HepG2 (cell line): ENCODE data around the gene ERC1. TPM values are rescaled to one million over a fixed set of nuclear protein-coding genes. Genes with fewer than 3 reads are reported as not detected.
"Not testable (repeated sequence)": the region's sequence is repeated elsewhere in the genome, so short reads cannot be mapped to it uniquely, and the experiment has no call there.

Source experiments
- ATAC-seq: fragments of 200-7000 bp; cut with Tn5 transposase; 3 replicates; pipeline ENCODE4 v1.9.1; 2020; ENCODE audit warnings: mild to moderate bottlenecking, moderate library complexity
- BruUV-seq: library from RNA; stranded (reverse); fragments of 400-500 nt; replicated peaks from 2 replicates; lab custom pipeline; 2021; lab: Mats Ljungman, UMichigan
- CTCF ChIA-PET: fragments of 300-600 bp; formaldehyde crosslinking; extraction: SDS; loops from one replicate; lab custom pipeline; 2021; ENCODE audit warnings: low total read pairs, inconsistent platforms, low intra/inter-chr PET ratio; lab: Yijun Ruan, JAX
- POLR2A ChIA-PET: fragments of 350-600 bp; sonication (Branson Sonifier 250); formaldehyde crosslinking; loops from one replicate; lab custom pipeline; 2020; ENCODE audit warnings: antibody characterized with exemption, inconsistent platforms; lab: Yijun Ruan, JAX
- DNase-seq: peaks from one replicate; pipeline ENCODE4 v3.0.0-alpha.2; 2015; ENCODE audit warnings: low spot score
- FAIRE-seq: peaks from 3 replicates; lab custom pipeline; 2011; peaks lifted over from hg19 to GRCh38; lab: Jason Lieb, UNC
- H2AFZ ChIP-seq: one replicate; pipeline ENCODE4 v1.6.1; 2011; ENCODE audit warnings: low read length, inconsistent platforms
- H3K27ac ChIP-seq: fragments of 300-600 bp; 3 replicates; pipeline ENCODE4 v1.8.0; 2011; ENCODE audit warnings: mixed run types, mild to moderate bottlenecking, mixed read lengths, low read length, inconsistent platforms; ENCODE audit not compliant: insufficient read depth; ENCODE audit errors: extremely low read length
- H3K27me3 ChIP-seq, 2 experiments: fragments of 200-600 bp in 1 of 2; 2 replicates in 1 of 2; 3 replicates in 1 of 2; pipeline versions ENCODE4 v1.6.0 to v1.8.0; 2011; ENCODE audit warnings: low read length in 2 of 2, mild to moderate bottlenecking in 2 of 2, moderate library complexity in 2 of 2, inconsistent platforms in 1 of 2; ENCODE audit not compliant: insufficient read depth in 2 of 2, control insufficient read depth in 1 of 2
- H3K36me3 ChIP-seq, 2 experiments: fragments of 200-600 bp in 1 of 2; replicated peaks in 1 of 2; 2 replicates in 1 of 2; 3 replicates in 1 of 2; pipeline versions ENCODE4 v1.5.1 to v1.8.0; 2011; ENCODE audit warnings: low read length in 2 of 2, inconsistent platforms in 1 of 2; ENCODE audit not compliant: insufficient read depth in 2 of 2, control insufficient read depth in 1 of 2
- H3K4me1 ChIP-seq: 2 replicates; pipeline ENCODE4 v1.5.1; 2012; ENCODE audit warnings: low read length, inconsistent platforms; ENCODE audit not compliant: insufficient read depth
- H3K4me2 ChIP-seq: 2 replicates; pipeline ENCODE4 v1.6.0; 2011; ENCODE audit warnings: low read depth, low read length, inconsistent platforms
- H3K4me3 ChIP-seq, 3 experiments: fragments of 200-600 bp in 1 of 3; sonication (generic), shearing (Covaris generic) in 1 of 3; replicated peaks in 1 of 3; 2 replicates each; pipeline ENCODE4 v1.5.1; 2011 to 2016; ENCODE audit warnings: low read length in 3 of 3, inconsistent platforms in 2 of 3, low read depth in 2 of 3, mild to moderate bottlenecking in 2 of 3, control low read depth in 1 of 3, mixed read lengths in 1 of 3; ENCODE audit not compliant: insufficient read depth in 1 of 3
- H3K79me2 ChIP-seq: one replicate; pipeline ENCODE4 v1.6.1; 2011; ENCODE audit warnings: low read length, inconsistent platforms; ENCODE audit not compliant: insufficient read depth
- H3K9ac ChIP-seq: 2 replicates; pipeline ENCODE4 v1.6.0; 2011; ENCODE audit warnings: mild to moderate bottlenecking, low read depth, low read length, inconsistent platforms; ENCODE audit not compliant: insufficient read depth
- H3K9me3 ChIP-seq: 2 replicates; pipeline ENCODE4 v1.5.1; 2012; ENCODE audit warnings: mild to moderate bottlenecking, low read length
- H4K20me1 ChIP-seq: 2 replicates; pipeline ENCODE4 v1.6.0; 2011; ENCODE audit warnings: inconsistent platforms, mild to moderate bottlenecking, low read length, moderate library complexity; ENCODE audit not compliant: insufficient read depth
- ASH2L ChIP-seq: fragments of 300-600, 200-600 bp; sonication (generic); IDR thresholded peaks from 2 replicates; pipeline ENCODE4 v1.7.0; 2017; ENCODE audit warnings: low read depth, mild to moderate bottlenecking, moderate library complexity, mixed read lengths, low read length; ENCODE audit not compliant: insufficient read length
- CCDC6 ChIP-seq: sonication (generic); formaldehyde crosslinking; IDR thresholded peaks from 2 replicates; pipeline ENCODE4 v1.8.1; 2022; ENCODE audit warnings: mild to moderate bottlenecking, missing genetic modification reagents, moderate library complexity
- NCOA1 ChIP-seq: sonication (generic); formaldehyde crosslinking; IDR thresholded peaks from 2 replicates; pipeline ENCODE4 v1.9.0; 2021; ENCODE audit warnings: missing genetic modification reagents
- WGBS: methylation state at CpG from one replicate; pipeline ENCODE4 v1.1.6; 2017; ENCODE audit warnings: low lambda C conversion rate; 5-methylcytosine and 5-hydroxymethylcytosine counted together
- in situ Hi-C: cut with HindIII; loops from 2 replicates; pipeline ENCODE4 v1.10.0; 2017; ENCODE audit warnings: low pct_unique_long_range_greater_than_20kb; ENCODE audit not compliant: extremely low pct_ligation_motif_present
- intact Hi-C: fragments of 100-400 bp; cut with micrococcal nuclease; formaldehyde crosslinking; loops from one replicate; pipeline ENCODE4 v1.10.0; 2022; ENCODE audit not compliant: unreplicated experiment
- polyA plus RNA-seq, 8 experiments: library from polyadenylated mRNA; depleted of rRNA in 3 of 8; stranded (reverse) in 7 of 8; unstranded in 1 of 8; fragments of >200 nt; fragmentation: Illumina TruSeq in 4 of 8; extraction: Trizol in 4 of 8; gene quantifications; 2 replicates each; pipeline versions ENCODE4 v1.2.1 to v1.2.3, GENCODE V29; 2011 to 2016; ENCODE audit warnings: low read depth in 4 of 8, missing spikeins in 1 of 8, mixed read lengths in 1 of 8; ENCODE audit not compliant: insufficient read depth in 1 of 8
- total RNA-seq, 5 experiments: library from RNA; depleted of rRNA; stranded (reverse); fragments of >200 nt; fragmentation: Illumina TruSeq; extraction: Trizol; gene quantifications; 2 replicates each; pipeline ENCODE4 v1.2.3, GENCODE V29; 2016; ENCODE audit warnings: low read depth in 1 of 5
- TF ChIP-seq, protein P1 (sequence below): IDR thresholded peaks from 2 replicates; pipeline ENCODE4 v1.6.1; 2016; ENCODE audit warnings: missing compliant biosample characterization, missing genetic modification reagents, borderline replicate concordance

Gene ERC1
- total and polyA plus RNA-seq, 2 of the 13 experiments (the other 11 are each of a cell fraction or from before 2014, with no cell fraction given) = 6.1 to 12.4 TPM

- H3K9ac ChIP-seq = no peak overlapping the region
- H3K4me3 ChIP-seq = no peak overlapping the region
- H4K20me1 ChIP-seq = no peaks in the 10 kb centered on the region
- H3K27ac ChIP-seq = no peak overlapping the region
- DNase-seq = no peak
- ATAC-seq = no peak
- TF ChIP-seq CCDC6 (CRISPR knock-in tag) (no peak), NCOA1 (CRISPR knock-in tag) (no peak), ASH2L (no peak)
- TF ChIP-seq, protein P1, sequence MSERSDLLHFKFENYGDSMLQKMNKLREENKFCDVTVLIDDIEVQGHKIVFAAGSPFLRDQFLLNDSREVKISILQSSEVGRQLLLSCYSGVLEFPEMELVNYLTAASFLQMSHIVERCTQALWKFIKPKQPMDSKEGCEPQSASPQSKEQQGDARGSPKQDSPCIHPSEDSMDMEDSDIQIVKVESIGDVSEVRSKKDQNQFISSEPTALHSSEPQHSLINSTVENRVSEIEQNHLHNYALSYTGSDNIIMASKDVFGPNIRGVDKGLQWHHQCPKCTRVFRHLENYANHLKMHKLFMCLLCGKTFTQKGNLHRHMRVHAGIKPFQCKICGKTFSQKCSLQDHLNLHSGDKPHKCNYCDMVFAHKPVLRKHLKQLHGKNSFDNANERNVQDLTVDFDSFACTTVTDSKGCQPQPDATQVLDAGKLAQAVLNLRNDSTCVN = no peak
- BruUV-seq = no TSS peak
- no peaks in the 10 kb centered on the region for H3K79me2 ChIP-seq
- H3K9me3 ChIP-seq = no peaks in the 10 kb centered on the region
- peaks cover 3 to 4% of the 10 kb centered on the region in 2 experiments; a peak in 2 of 5 replicates for H3K36me3 ChIP-seq
- no peak for FAIRE-seq
- 84% methylated on average over 2 of the region's 2 CpGs for WGBS
- CTCF ChIA-PET = no interaction called here
- H2AFZ ChIP-seq = no peak overlapping the region
- no peak overlapping the region for H3K4me2 ChIP-seq
- H3K27me3 ChIP-seq = no peaks in the 10 kb centered on the region
- H3K4me1 ChIP-seq = no peaks in the 10 kb centered on the region
- in situ Hi-C loops (no loop called here), intact Hi-C loops (no loop called here)
- POLR2A ChIA-PET = no interaction called here
Measured at GRCh38 chr12:1252758-1253157, 261.7 kb downstream of the ERC1 start.

DNA sequence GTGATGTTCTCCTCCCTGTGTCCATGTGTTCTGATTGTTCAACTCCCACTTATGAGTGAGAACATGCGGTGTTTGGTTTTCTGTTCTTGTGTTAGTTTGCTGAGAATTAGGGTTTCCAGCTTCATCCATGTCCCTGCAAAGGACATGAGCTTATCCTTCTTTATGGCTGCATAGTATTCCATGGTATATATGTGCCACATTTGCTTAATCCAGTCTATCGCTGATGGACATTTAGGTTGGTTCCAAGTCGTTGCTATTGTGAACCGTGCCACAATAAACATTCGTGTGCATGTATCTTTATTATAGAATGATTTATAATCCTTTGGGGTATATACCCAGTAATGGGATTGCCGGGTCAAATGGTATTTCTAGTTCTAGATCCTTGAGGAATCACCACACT is 264.1 kb downstream of the ERC1 start:
- BruUV-seq, H3K79me2 ChIP-seq, H3K4me3 ChIP-seq, H4K20me1 ChIP-seq, H3K4me2 ChIP-seq, H3K27ac ChIP-seq, DNase-seq, ATAC-seq, POLR2A ChIA-PET, H3K4me1 ChIP-seq, H3K27me3 ChIP-seq, FAIRE-seq, CTCF ChIA-PET, H3K9me3 ChIP-seq, H2AFZ ChIP-seq, intact Hi-C loops, in situ Hi-C loops, H3K9ac ChIP-seq, H3K36me3 ChIP-seq: not testable (repeated sequence)
- 96% methylated on average over 6 of the region's 6 CpGs for WGBS

GRCh38 chr12:1255854-1256253 is 264.8 kb downstream of the ERC1 start:
- H3K27me3 ChIP-seq, H4K20me1 ChIP-seq, BruUV-seq, FAIRE-seq, H3K9me3 ChIP-seq, DNase-seq, H3K4me3 ChIP-seq, in situ Hi-C loops, H2AFZ ChIP-seq, ATAC-seq, intact Hi-C loops, CTCF ChIA-PET, H3K9ac ChIP-seq, H3K79me2 ChIP-seq, H3K4me1 ChIP-seq, H3K27ac ChIP-seq, POLR2A ChIA-PET, H3K36me3 ChIP-seq, H3K4me2 ChIP-seq: not testable (repeated sequence)
- 94% methylated on average over 4 of the region's 4 CpGs for WGBS
